ENCODE data around the gene MRPL19.
"Not testable (repeated sequence)": the region's sequence is repeated elsewhere in the genome, so short reads cannot be mapped to it uniquely, and the experiment has no call there.

MRPL19 gene

GRCh38 chr2:75641587-75641986 lies 5.0 kb upstream of the MRPL19 start:
- Histone ChIP-seq H3K4me3 (ENCODE audit: low read length) (peak overlapping the region; percentile 48), H3K27me3 (replicated peaks; ENCODE audit: control insufficient read depth, insufficient read depth, low read length) (peaks cover 8% of the 10 kb centered on the region), H3K9me3 (ENCODE audit: control insufficient read depth, low read length) (no peaks in the 10 kb centered on the region), H3K4me1 (ENCODE audit: control insufficient read depth, insufficient read depth, low read length) (peaks cover 15% of the 10 kb centered on the region), H3K9ac (ENCODE audit: low read length) (no peak overlapping the region), H3K36me3 (ENCODE audit: control insufficient read depth, insufficient read depth, low read length, severe bottlenecking) (no peaks in the 10 kb centered on the region)
- no peak for DNase-seq (ENCODE audit: low read depth)

- H3K27me3 ChIP-seq (replicated peaks; ENCODE audit: control insufficient read depth, insufficient read depth, low read length): no peaks in the 10 kb centered on the region
- peaks cover 25% of the 10 kb centered on the region for H3K4me1 ChIP-seq (ENCODE audit: control insufficient read depth, insufficient read depth, low read length)
- DNase-seq (ENCODE audit: low read depth): no peak
- H3K4me3 ChIP-seq (ENCODE audit: low read length): no peak overlapping the region
- H3K9me3 ChIP-seq (ENCODE audit: control insufficient read depth, low read length): no peaks in the 10 kb centered on the region
- H3K9ac ChIP-seq (ENCODE audit: low read length): no peak overlapping the region
- no peaks in the 10 kb centered on the region for H3K36me3 ChIP-seq (ENCODE audit: control insufficient read depth, insufficient read depth, low read length, severe bottlenecking)
Observed at GRCh38 chr2:75643980-75644379, 2.6 kb upstream of the MRPL19 start.

GRCh38 chr2:75645643-75646042 lies 940 bp upstream of the MRPL19 start:
- Histone ChIP-seq H3K27me3 (replicated peaks; ENCODE audit: control insufficient read depth, insufficient read depth, low read length) (no peaks in the 10 kb centered on the region), H3K9ac (ENCODE audit: low read length) (no peak overlapping the region), H3K4me3 (ENCODE audit: low read length) (no peak overlapping the region), H3K4me1 (ENCODE audit: control insufficient read depth, insufficient read depth, low read length) (peaks cover 24% of the 10 kb centered on the region), H3K9me3 (ENCODE audit: control insufficient read depth, low read length) (no peaks in the 10 kb centered on the region), H3K36me3 (ENCODE audit: control insufficient read depth, insufficient read depth, low read length, severe bottlenecking) (peaks cover 14% of the 10 kb centered on the region)
- DNase-seq (ENCODE audit: low read depth): no peak

- Histone ChIP-seq H3K36me3 (ENCODE audit: control insufficient read depth, insufficient read depth, low read length, severe bottlenecking) (peaks cover 19% of the 10 kb centered on the region), H3K27me3 (replicated peaks; ENCODE audit: control insufficient read depth, insufficient read depth, low read length) (no peaks in the 10 kb centered on the region), H3K4me1 (ENCODE audit: control insufficient read depth, insufficient read depth, low read length) (peaks cover 20% of the 10 kb centered on the region), H3K9ac (ENCODE audit: low read length) (peak overlapping the region; percentile 96), H3K9me3 (ENCODE audit: control insufficient read depth, low read length) (no peaks in the 10 kb centered on the region), H3K4me3 (ENCODE audit: low read length) (peak overlapping the region; percentile 96)
- DNase-seq (ENCODE audit: low read depth): no peak
Observed at GRCh38 chr2:75646090-75646582, 447 bp upstream of the MRPL19 start.

GRCh38 chr2:75647771-75648170 lies 1.2 kb downstream of the MRPL19 start:
- peaks cover 35% of the 10 kb centered on the region for H3K36me3 ChIP-seq (ENCODE audit: control insufficient read depth, insufficient read depth, low read length, severe bottlenecking)
- peak overlapping the region; percentile 96 for H3K9ac ChIP-seq (ENCODE audit: low read length)
- no peak for DNase-seq (ENCODE audit: low read depth)
- peaks cover 13% of the 10 kb centered on the region for H3K4me1 ChIP-seq (ENCODE audit: control insufficient read depth, insufficient read depth, low read length)
- H3K9me3 ChIP-seq (ENCODE audit: control insufficient read depth, low read length): no peaks in the 10 kb centered on the region
- H3K27me3 ChIP-seq (replicated peaks; ENCODE audit: control insufficient read depth, insufficient read depth, low read length): no peaks in the 10 kb centered on the region
- H3K4me3 ChIP-seq (ENCODE audit: low read length): peak overlapping the region; percentile 96

GRCh38 chr2:75654012-75654411 lies 7.4 kb downstream of the MRPL19 start:
- no peak for DNase-seq (ENCODE audit: low read depth)
- peaks cover 17% of the 10 kb centered on the region for H3K4me1 ChIP-seq (ENCODE audit: control insufficient read depth, insufficient read depth, low read length)
- H3K9me3 ChIP-seq (ENCODE audit: control insufficient read depth, low read length): peaks cover 3% of the 10 kb centered on the region
- no peak overlapping the region for H3K4me3 ChIP-seq (ENCODE audit: low read length)
- peaks cover 88% of the 10 kb centered on the region for H3K36me3 ChIP-seq (ENCODE audit: control insufficient read depth, insufficient read depth, low read length, severe bottlenecking)
- H3K27me3 ChIP-seq (replicated peaks; ENCODE audit: control insufficient read depth, insufficient read depth, low read length): no peaks in the 10 kb centered on the region
- no peak overlapping the region for H3K9ac ChIP-seq (ENCODE audit: low read length)

GRCh38 chr2:75655861-75656260 lies 9.3 kb downstream of the MRPL19 start:
- DNase-seq (ENCODE audit: low read depth): no peak
- peaks cover 85% of the 10 kb centered on the region for H3K36me3 ChIP-seq (ENCODE audit: control insufficient read depth, insufficient read depth, low read length, severe bottlenecking)

GRCh38 chr2:75656563-75656962 lies 10.0 kb downstream of the MRPL19 start:
- Histone ChIP-seq H3K36me3 (ENCODE audit: control insufficient read depth, insufficient read depth, low read length, severe bottlenecking) (peaks cover 85% of the 10 kb centered on the region), H3K4me1 (ENCODE audit: control insufficient read depth, insufficient read depth, low read length) (peaks cover 20% of the 10 kb centered on the region)
- DNase-seq (ENCODE audit: low read depth): no peak

More at GRCh38 chr2:75655861-75656260, 9.3 kb downstream of the MRPL19 start:
- Histone ChIP-seq H3K27me3 (replicated peaks; ENCODE audit: control insufficient read depth, insufficient read depth, low read length) (no peaks in the 10 kb centered on the region), H3K4me3 (ENCODE audit: low read length) (no peak overlapping the region), H3K4me1 (ENCODE audit: control insufficient read depth, insufficient read depth, low read length) (peaks cover 19% of the 10 kb centered on the region), H3K9me3 (ENCODE audit: control insufficient read depth, low read length) (peaks cover 4% of the 10 kb centered on the region), H3K9ac (ENCODE audit: low read length) (no peak overlapping the region)

GRCh38 chr2:75657798-75658197 lies 11.2 kb downstream of the MRPL19 start:
- H3K4me1 ChIP-seq (ENCODE audit: control insufficient read depth, insufficient read depth, low read length): peaks cover 20% of the 10 kb centered on the region
- H3K36me3 ChIP-seq (ENCODE audit: control insufficient read depth, insufficient read depth, low read length, severe bottlenecking): peaks cover 85% of the 10 kb centered on the region
- H3K9me3 ChIP-seq (ENCODE audit: control insufficient read depth, low read length): peaks cover 4% of the 10 kb centered on the region
- H3K9ac ChIP-seq (ENCODE audit: low read length): no peak overlapping the region
- DNase-seq (ENCODE audit: low read depth): no peak
- H3K27me3 ChIP-seq (replicated peaks; ENCODE audit: control insufficient read depth, insufficient read depth, low read length): no peaks in the 10 kb centered on the region
- no peak overlapping the region for H3K4me3 ChIP-seq (ENCODE audit: low read length)

More at GRCh38 chr2:75656563-75656962, 10.0 kb downstream of the MRPL19 start:
- Histone ChIP-seq H3K4me3 (ENCODE audit: low read length) (no peak overlapping the region), H3K9me3 (ENCODE audit: control insufficient read depth, low read length) (peaks cover 4% of the 10 kb centered on the region), H3K9ac (ENCODE audit: low read length) (no peak overlapping the region), H3K27me3 (replicated peaks; ENCODE audit: control insufficient read depth, insufficient read depth, low read length) (no peaks in the 10 kb centered on the region)

- Histone ChIP-seq H3K36me3 (ENCODE audit: control insufficient read depth, insufficient read depth, low read length, severe bottlenecking) (peaks cover 79% of the 10 kb centered on the region), H3K9me3 (ENCODE audit: control insufficient read depth, low read length) (no peaks in the 10 kb centered on the region), H3K27me3 (replicated peaks; ENCODE audit: control insufficient read depth, insufficient read depth, low read length) (no peaks in the 10 kb centered on the region), H3K9ac (ENCODE audit: low read length) (no peak overlapping the region), H3K4me1 (ENCODE audit: control insufficient read depth, insufficient read depth, low read length) (no peaks in the 10 kb centered on the region), H3K4me3 (ENCODE audit: low read length) (no peak overlapping the region)
- no peak for DNase-seq (ENCODE audit: low read depth)
Observed at GRCh38 chr2:75666911-75667310, 20.3 kb downstream of the MRPL19 start.

- Histone ChIP-seq H3K4me3 (ENCODE audit: low read length) (no peak overlapping the region), H3K9ac (ENCODE audit: low read length) (no peak overlapping the region), H3K9me3 (ENCODE audit: control insufficient read depth, low read length) (no peaks in the 10 kb centered on the region), H3K4me1 (ENCODE audit: control insufficient read depth, insufficient read depth, low read length) (no peaks in the 10 kb centered on the region), H3K36me3 (ENCODE audit: control insufficient read depth, insufficient read depth, low read length, severe bottlenecking) (peaks cover 76% of the 10 kb centered on the region), H3K27me3 (replicated peaks; ENCODE audit: control insufficient read depth, insufficient read depth, low read length) (no peaks in the 10 kb centered on the region)
- DNase-seq (ENCODE audit: low read depth): no peak
Observed at GRCh38 chr2:75667884-75668283, 21.3 kb downstream of the MRPL19 start.

GRCh38 chr2:75675423-75675822 lies 28.8 kb downstream of the MRPL19 start:
- DNase-seq (ENCODE audit: low read depth); H3K9me3 ChIP-seq (ENCODE audit: control insufficient read depth, low read length); H3K9ac ChIP-seq (ENCODE audit: low read length); H3K4me3 ChIP-seq (ENCODE audit: low read length); H3K27me3 ChIP-seq (replicated peaks; ENCODE audit: control insufficient read depth, insufficient read depth, low read length); H3K4me1 ChIP-seq (ENCODE audit: control insufficient read depth, insufficient read depth, low read length): not testable (repeated sequence)
- peaks cover 26% of the 10 kb centered on the region for H3K36me3 ChIP-seq (ENCODE audit: control insufficient read depth, insufficient read depth, low read length, severe bottlenecking)
